ENCODE measurements around the gene MYO5B. TPM values are rescaled to one million over a fixed set of nuclear protein-coding genes. Genes with fewer than 3 reads are reported as not detected.

The MYO5B gene
- total RNA-seq, 1 donor = under 0.01 TPM

GRCh38 chr18:49850636-49851035 is 344.3 kb downstream of the MYO5B start:
- TF ChIP-seq CTCF (IDR thresholded peaks at IDR 0.05; ENCODE audit: insufficient read depth, low read depth, low read length) = no peak
- DNase-seq (ENCODE audit: low read depth) = no peak
- no peak overlapping the region for H3K4me3 ChIP-seq (ENCODE audit: low read depth, low read length)

GRCh38 chr18:49849331-49850217 is 345.4 kb downstream of the MYO5B start:
- DNase-seq (ENCODE audit: low read depth) = peak; percentile 81
- TF ChIP-seq CTCF (IDR thresholded peaks at IDR 0.05; ENCODE audit: insufficient read depth, low read depth, low read length) = no peak
- no peak overlapping the region for H3K4me3 ChIP-seq (ENCODE audit: low read depth, low read length)

GRCh38 chr18:49848115-49848514 is 346.8 kb downstream of the MYO5B start:
- no peak for TF ChIP-seq CTCF (IDR thresholded peaks at IDR 0.05; ENCODE audit: insufficient read depth, low read depth, low read length)
- no peak for DNase-seq (ENCODE audit: low read depth)
- no peak overlapping the region for H3K4me3 ChIP-seq (ENCODE audit: low read depth, low read length)

- DNase-seq (ENCODE audit: low read depth) = no peak
- no peak for TF ChIP-seq CTCF (IDR thresholded peaks at IDR 0.05; ENCODE audit: insufficient read depth, low read depth, low read length)
Observed at GRCh38 chr18:49847524-49847923, 347.4 kb downstream of the MYO5B start.

GRCh38 chr18:49846718-49847470 is 348.1 kb downstream of the MYO5B start:
- TF ChIP-seq CTCF (IDR thresholded peaks at IDR 0.05; ENCODE audit: insufficient read depth, low read depth, low read length) = no peak
- DNase-seq (ENCODE audit: low read depth) = no peak
- H3K4me3 ChIP-seq (ENCODE audit: low read depth, low read length) = no peak overlapping the region

More at GRCh38 chr18:49847524-49847923, 347.4 kb downstream of the MYO5B start:
- no peak overlapping the region for H3K4me3 ChIP-seq (ENCODE audit: low read depth, low read length)

- peak; percentile 68 for DNase-seq (ENCODE audit: low read depth)
- no peak overlapping the region for H3K4me3 ChIP-seq (ENCODE audit: low read depth, low read length)
- no peak for TF ChIP-seq CTCF (IDR thresholded peaks at IDR 0.05; ENCODE audit: insufficient read depth, low read depth, low read length)
Observed at GRCh38 chr18:49846361-49846662, 348.6 kb downstream of the MYO5B start.
